Right lobe of liver (tissue), 6 donors: ENCODE measurements around the gene CRIM1. TPM values are rescaled to one million over a fixed set of nuclear protein-coding genes. Genes with fewer than 3 reads are reported as not detected.

Experiments
- ATAC-seq, 4 donors: fragments of 200-7000 bp; cut with Tn5 transposase; one replicate each; pipeline ENCODE4 v1.9.1; 2020; ENCODE audit warnings: mild to moderate bottlenecking in 4 of 4, moderate library complexity in 4 of 4
- DNase-seq, 3 donors: peaks; one replicate each; pipeline ENCODE4 v3.0.0-alpha.2; 2020
- H3K27ac ChIP-seq, 3 donors: fragments of 200-600 bp; one replicate each; pipeline ENCODE4 v1.8.0; 2022
- H3K27me3 ChIP-seq, 2 donors: fragments of 200-600 bp; one replicate each; pipeline ENCODE4 v1.8.0; 2022
- H3K36me3 ChIP-seq, 4 donors: fragments of 200-600 bp; sonication (generic) in 1 of 4; one replicate each; pipeline versions ENCODE4 v1.5.1 to v1.8.0; 2017 to 2022; ENCODE audit warnings: control low read depth in 1 of 4
- H3K4me1 ChIP-seq, 4 donors: fragments of 200-600 bp; sonication (generic) in 1 of 4; one replicate each; pipeline versions ENCODE4 v1.5.1 to v1.8.0; 2017 to 2022; ENCODE audit warnings: control low read depth in 1 of 4
- H3K4me3 ChIP-seq, 3 donors: fragments of 200-600 bp; one replicate each; pipeline ENCODE4 v1.8.0; 2022
- H3K9me3 ChIP-seq, 4 donors: fragments of 200-600 bp; sonication (generic) in 1 of 4; one replicate each; pipeline versions ENCODE4 v1.5.1 to v1.8.0; 2017 to 2022; ENCODE audit warnings: control low read depth in 1 of 4
- CTCF ChIP-seq, 4 donors: fragments of 200-600 bp in 3 of 4; fragments of 450-650 bp in 1 of 4; IDR thresholded peaks; one replicate each; pipeline versions ENCODE4 v1.5.1 to v1.8.0; 2016 to 2022; ENCODE audit warnings: antibody characterized with exemption in 4 of 4, mild to moderate bottlenecking in 2 of 4
- POLR2A ChIP-seq: fragments of 450-650 bp; IDR thresholded peaks from one replicate; pipeline ENCODE4 v1.6.1; 2017; ENCODE audit warnings: antibody characterized with exemption, mild to moderate bottlenecking
- WGBS: methylation state at CpG from one replicate; pipeline ENCODE4 v1.1.6; 2018; ENCODE audit warnings: low coverage, low lambda C conversion rate; ENCODE audit not compliant: insufficient coverage; ENCODE audit errors: missing lambda C conversion rate; 5-methylcytosine and 5-hydroxymethylcytosine counted together
- intact Hi-C, 2 donors: fragments of 100-400 bp; cut with DNase I; formaldehyde crosslinking; loops; one replicate each; pipeline versions ENCODE4 v1.11.2 to v1.14.1; 2022
- total RNA-seq, 6 experiments: library from RNA; depleted of rRNA in 2 of 6; stranded (reverse); fragments of >200 nt in 2 of 6; fragmentation: NEBNext Ultra II Directional in 3 of 6; extraction: Animal tissue kit (Norgen Biotek cat#: 25700) in 3 of 6; gene quantifications; one replicate each; pipeline versions ENCODE4 v1.1.0 to v1.2.4, GENCODE V29; 2016 to 2023
- donor health status: DM: no; HTN: yes; CAD: no.
- donor health status: DM: no; HTN: no; CAD: no.
- donor health status: DM: no; HTN: no; CAD: no.
- donor health status: DM: no; HTN: yes; CAD: no.
- donor health status: DM: no; HTN: yes; CAD: no.

The CRIM1 gene
- total RNA-seq, 6 experiments from 2014 or later = 4.2 to 30.5 (median 16.7) TPM

GRCh38 chr2:36376319-36376765 lies 20.8 kb downstream of the CRIM1 start:
- 12% methylated on average over 7 of the region's 8 CpGs for WGBS
- Histone ChIP-seq H3K4me1 (no peaks in the 10 kb centered on the region), H3K27ac (no peak overlapping the region), H3K36me3 (no peaks in the 10 kb centered on the region), H3K27me3 (no peaks in the 10 kb centered on the region), H3K4me3 (no peak overlapping the region), H3K9me3 (no peaks in the 10 kb centered on the region)
- intact Hi-C loops = no loop called here
- TF ChIP-seq CTCF (IDR thresholded peaks at IDR 0.05) (no peak), POLR2A (no peak)
- ATAC-seq (peak; percentile 59 to 69 (median 68)), DNase-seq (peak; percentile 54 to 70 (median 63))

GRCh38 chr2:36376992-36377738 lies 21.6 kb downstream of the CRIM1 start:
- no peaks in the 10 kb centered on the region for H3K4me1 ChIP-seq
- 58% methylated on average over 4 of the region's 5 CpGs for WGBS
- H3K4me3 ChIP-seq = no peak overlapping the region
- H3K36me3 ChIP-seq = no peaks in the 10 kb centered on the region
- intact Hi-C loops = no loop called here
- H3K9me3 ChIP-seq = no peaks in the 10 kb centered on the region
- no peaks in the 10 kb centered on the region for H3K27me3 ChIP-seq
- TF ChIP-seq CTCF (IDR thresholded peaks at IDR 0.05) (no peak), POLR2A (no peak)
- no peak overlapping the region for H3K27ac ChIP-seq
- DNase-seq (no peak), ATAC-seq (peak in 3 of 4 donors; percentile 12 to 30 (median 15))

DNA sequence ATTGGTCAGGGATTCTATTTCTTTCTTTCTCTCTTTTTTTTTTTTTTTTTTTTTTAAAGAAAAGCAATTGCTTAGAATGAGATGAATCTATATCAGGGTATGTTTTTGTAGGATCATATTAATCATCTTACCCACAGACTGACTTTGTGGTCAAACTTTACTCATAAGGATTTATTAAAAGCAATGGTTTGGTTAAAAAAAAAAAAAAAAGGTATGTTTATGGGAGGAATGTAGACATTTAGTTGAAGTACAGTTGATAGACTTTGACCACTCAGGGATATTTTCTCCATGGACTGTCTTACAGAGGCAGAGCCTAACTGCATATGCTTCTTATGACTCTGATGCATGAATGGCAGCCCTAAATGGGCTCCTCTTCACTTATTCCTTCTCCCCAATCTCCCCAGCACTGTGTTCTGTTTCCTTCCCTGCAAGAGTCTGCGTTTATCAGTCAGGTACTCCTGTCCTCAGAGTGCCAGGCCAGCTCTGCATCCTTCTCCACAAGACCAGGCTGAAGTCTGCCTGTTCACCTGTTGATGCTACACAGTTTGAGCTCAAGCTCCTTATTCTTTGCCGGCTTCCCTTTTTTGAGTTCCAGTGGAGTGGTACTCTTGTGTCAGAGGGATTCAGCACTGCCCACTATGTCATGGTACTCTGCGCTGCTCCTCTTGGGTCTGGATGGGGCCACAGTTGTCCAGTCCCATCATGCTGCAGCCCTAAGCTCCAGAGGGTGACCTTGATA lies 24.3 kb downstream of the CRIM1 start:
- Histone ChIP-seq H3K9me3 (no peaks in the 10 kb centered on the region), H3K4me3 (no peak overlapping the region), H3K27ac (no peak overlapping the region), H3K36me3 (no peaks in the 10 kb centered on the region), H3K4me1 (no peaks in the 10 kb centered on the region), H3K27me3 (no peaks in the 10 kb centered on the region)
- no peak for DNase-seq
- ATAC-seq = no peak
- intact Hi-C loops = no loop called here
- WGBS = 77% methylated on average over 3 of the region's 3 CpGs
- TF ChIP-seq CTCF (IDR thresholded peaks at IDR 0.05) (no peak), POLR2A (no peak)

DNA sequence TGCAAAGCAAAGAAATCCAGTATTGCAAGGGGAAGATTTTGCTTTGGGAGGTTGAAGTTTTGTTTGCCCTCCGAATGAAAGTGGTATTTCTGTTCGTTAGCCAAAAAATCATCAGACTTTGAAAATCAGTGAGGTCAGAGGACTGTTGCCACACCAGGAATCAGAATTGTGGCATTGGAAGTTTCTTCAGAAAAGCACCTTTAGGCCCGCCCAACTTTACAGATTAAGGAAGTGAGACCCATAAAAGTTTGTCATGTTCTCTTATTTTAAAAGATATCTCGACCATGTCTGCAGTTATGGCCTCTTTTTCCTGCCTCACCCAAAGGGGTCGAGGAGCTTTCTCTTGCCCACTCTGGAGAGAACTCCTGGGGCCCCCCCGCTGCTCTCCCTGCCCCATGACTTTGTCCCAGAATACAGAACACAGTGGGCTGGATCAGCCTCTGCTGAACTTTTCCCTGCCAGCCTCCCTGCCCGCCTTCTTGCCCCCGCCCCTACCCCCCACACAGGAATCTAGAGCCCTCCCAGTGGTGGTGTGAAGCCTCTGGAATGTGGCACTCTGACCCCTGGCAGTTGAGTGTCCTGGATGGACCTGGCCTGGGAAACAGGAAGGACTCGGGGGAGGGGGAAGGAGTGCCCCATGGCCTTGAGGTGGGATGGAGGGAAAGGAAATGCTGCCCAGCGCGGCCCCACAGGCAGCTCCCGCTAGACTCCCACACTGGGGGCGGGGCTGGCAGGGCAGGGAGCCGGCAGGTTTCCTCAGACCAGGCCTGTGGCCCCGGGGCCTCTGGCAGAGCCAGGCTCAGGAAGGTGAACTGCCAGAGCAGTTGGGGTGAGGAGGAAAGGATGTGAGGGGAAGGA lies 25.3 kb downstream of the CRIM1 start:
- Histone ChIP-seq H3K27me3 (no peaks in the 10 kb centered on the region), H3K4me1 (no peaks in the 10 kb centered on the region), H3K4me3 (no peak overlapping the region), H3K36me3 (no peaks in the 10 kb centered on the region), H3K9me3 (no peaks in the 10 kb centered on the region), H3K27ac (no peak overlapping the region)
- ATAC-seq = peak; percentile 27 to 71 (median 64)
- DNase-seq = peak in 2 of 3 donors; percentile 25 to 46
- 36% methylated on average over 11 of the region's 15 CpGs for WGBS
- TF ChIP-seq CTCF (IDR thresholded peaks at IDR 0.05) (no peak), POLR2A (no peak)
- intact Hi-C loops = no loop called here
